WTC11 (cell line): ENCODE results near the gene NOL4L. TPM values are rescaled to one million over a fixed set of nuclear protein-coding genes. Genes with fewer than 3 reads are reported as not detected.

ENCODE experiments used
- ATAC-seq: fragments of 200-7000 bp; cut with Tn5 transposase; 2 replicates; pipeline ENCODE4 v1.10.0; 2021; ENCODE audit warnings: mild to moderate bottlenecking, moderate library complexity
- CTCF ChIA-PET: fragments of 300-600 bp; sonication (Branson Sonifier 250); formaldehyde crosslinking; loops from one replicate; lab custom pipeline; 2021; ENCODE audit warnings: antibody characterized with exemption; lab: Charles Lee
- POLR2A ChIA-PET: fragments of 350-600 bp; sonication (Branson Sonifier 250); formaldehyde crosslinking; loops from one replicate; lab custom pipeline; 2021; ENCODE audit warnings: antibody characterized with exemption; lab: Charles Lee
- DNase-seq: peaks from one replicate; pipeline ENCODE4 v3.0.0; 2021; ENCODE audit warnings: low spot score
- H3K27ac Mint-ChIP-seq: 2 replicates; pipeline ENCODE4 v1.8.0; 2021; ENCODE audit warnings: mixed read lengths
- H3K27me3 Mint-ChIP-seq: 2 replicates; pipeline ENCODE4 v1.8.0; 2021; ENCODE audit warnings: low read depth, mild to moderate bottlenecking, moderate library complexity, mixed read lengths
- H3K36me3 Mint-ChIP-seq: 2 replicates; pipeline ENCODE4 v1.8.0; 2021; ENCODE audit warnings: mixed read lengths
- H3K4me1 Mint-ChIP-seq: 2 replicates; pipeline ENCODE4 v1.8.0; 2022; ENCODE audit warnings: mixed read lengths
- H3K4me3 Mint-ChIP-seq: 2 replicates; pipeline ENCODE4 v1.8.0; 2021; ENCODE audit warnings: mild to moderate bottlenecking, moderate library complexity, mixed read lengths
- H3K9me3 Mint-ChIP-seq: 2 replicates; pipeline ENCODE4 v1.8.0; 2021; ENCODE audit warnings: mixed read lengths
- ATF1 ChIP-seq: sonication (generic); formaldehyde crosslinking; IDR thresholded peaks from 2 replicates; pipeline ENCODE4 v1.8.1; 2023; ENCODE audit warnings: mild to moderate bottlenecking, moderate library complexity, missing genetic modification reagents
- CREB1 ChIP-seq: sonication (generic); formaldehyde crosslinking; IDR thresholded peaks from 2 replicates; pipeline ENCODE4 v1.8.0; 2023; ENCODE audit warnings: mild to moderate bottlenecking, missing genetic modification reagents
- ESRRA ChIP-seq: sonication (generic); formaldehyde crosslinking; IDR thresholded peaks from 2 replicates; pipeline ENCODE4 v1.8.1; 2022; ENCODE audit warnings: mild to moderate bottlenecking, missing genetic modification reagents, borderline replicate concordance
- PRRX2 ChIP-seq: fragments of 250-450 bp; sonication (Bioruptor Pico); IDR thresholded peaks from 2 replicates; pipeline ENCODE4 v1.8.0; 2021; ENCODE audit warnings: mild to moderate bottlenecking
- SP1 ChIP-seq: sonication (generic); formaldehyde crosslinking; conservative IDR thresholded peaks from 2 replicates; pipeline ENCODE4 v1.8.1; 2022; ENCODE audit warnings: missing genetic modification reagents
- ZBTB21 ChIP-seq: sonication (generic); formaldehyde crosslinking; IDR thresholded peaks from 2 replicates; pipeline ENCODE4 v1.8.1; 2023; ENCODE audit warnings: mild to moderate bottlenecking, missing genetic modification reagents, borderline replicate concordance
- ZNF416 ChIP-seq: fragments of 250-450 bp; sonication (Bioruptor Pico); IDR thresholded peaks from 2 replicates; pipeline ENCODE4 v1.9.0; 2021; ENCODE audit warnings: mild to moderate bottlenecking, inconsistent platforms
- total RNA-seq: library from RNA; stranded (reverse); gene quantifications from 3 replicates; pipeline ENCODE4 v1.2.3, GENCODE V29; 2021
- TF ChIP-seq, protein P1 (sequence below): sonication (generic); formaldehyde crosslinking; IDR thresholded peaks from 2 replicates; pipeline ENCODE4 v1.8.1; 2022; ENCODE audit warnings: low read depth, mild to moderate bottlenecking, moderate library complexity, missing genetic modification reagents, borderline replicate concordance
- TF ChIP-seq, protein P2 (sequence below): sonication (generic); formaldehyde crosslinking; IDR thresholded peaks from 2 replicates; pipeline ENCODE4 v1.8.1; 2023; ENCODE audit warnings: mild to moderate bottlenecking, missing genetic modification reagents, moderate library complexity
- TF ChIP-seq, protein P3 (sequence below): fragments of 250-450 bp; sonication (Bioruptor Pico); IDR thresholded peaks from 2 replicates; pipeline ENCODE4 v1.9.0; 2021; ENCODE audit warnings: mild to moderate bottlenecking
- TF ChIP-seq, protein P4 (sequence below): sonication (generic); formaldehyde crosslinking; IDR thresholded peaks from 2 replicates; pipeline ENCODE4 v1.8.0; 2023; ENCODE audit warnings: missing genetic modification reagents, mild to moderate bottlenecking, borderline replicate concordance
- TF ChIP-seq, protein P5 (sequence below): sonication (generic); formaldehyde crosslinking; IDR thresholded peaks from 2 replicates; pipeline ENCODE4 v1.8.0; 2022; ENCODE audit warnings: mild to moderate bottlenecking, missing genetic modification reagents

The NOL4L gene
- total RNA-seq, 1 experiment from 2014 or later, result 29.0 TPM

DNA sequence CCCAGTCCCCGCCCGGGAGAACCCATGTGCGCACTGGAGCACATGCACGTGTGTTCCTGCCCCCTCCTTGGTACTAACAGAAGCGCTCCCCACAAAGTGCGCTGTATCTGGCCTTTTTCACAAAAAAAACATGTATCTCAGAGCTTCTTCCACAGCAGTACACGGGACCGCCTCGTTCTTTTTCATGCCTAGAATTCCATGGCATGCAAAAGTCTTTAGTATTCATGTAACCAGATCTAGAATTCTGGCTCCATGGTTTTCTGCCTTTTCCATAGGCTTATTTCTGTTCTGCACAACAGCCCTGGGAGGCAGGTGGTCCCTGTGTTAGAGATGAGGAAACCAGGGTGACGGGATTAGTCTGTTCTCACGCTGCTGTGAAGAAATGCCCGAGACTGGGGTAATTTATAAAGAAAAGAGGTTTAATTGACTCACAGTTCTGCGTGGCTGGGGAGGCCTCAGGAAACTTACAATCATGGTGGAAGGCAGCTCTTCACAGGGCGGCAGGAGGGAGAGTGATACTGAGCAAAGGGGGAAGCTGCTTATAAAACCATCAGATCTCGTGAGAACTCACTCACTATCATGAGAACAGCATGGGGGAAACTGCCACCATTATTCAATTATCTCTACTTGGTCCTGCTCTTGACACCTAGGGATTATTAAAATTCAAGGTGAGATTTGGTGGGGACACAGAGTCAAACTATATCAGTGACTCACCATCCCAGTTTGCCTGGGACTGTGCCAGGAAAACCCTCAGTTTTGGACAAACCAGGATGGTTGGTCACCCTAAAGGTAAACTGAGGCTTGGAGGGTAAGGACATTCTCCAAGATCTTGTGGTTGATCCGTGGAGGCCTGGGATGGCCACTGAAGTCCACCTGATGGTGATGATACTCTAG lies 47.6 kb upstream of the NOL4L start:
- Mint-ChIP-seq H3K4me3 (no peak overlapping the region), H3K9me3 (no peaks in the 10 kb centered on the region), H3K4me1 (peaks cover 26% of the 10 kb centered on the region), H3K27ac (no peak overlapping the region), H3K27me3 (peaks cover 2% of the 10 kb centered on the region; the same call in 1 of the 2 replicates), H3K36me3 (no peaks in the 10 kb centered on the region)
- TF ChIP-seq, protein P1, sequence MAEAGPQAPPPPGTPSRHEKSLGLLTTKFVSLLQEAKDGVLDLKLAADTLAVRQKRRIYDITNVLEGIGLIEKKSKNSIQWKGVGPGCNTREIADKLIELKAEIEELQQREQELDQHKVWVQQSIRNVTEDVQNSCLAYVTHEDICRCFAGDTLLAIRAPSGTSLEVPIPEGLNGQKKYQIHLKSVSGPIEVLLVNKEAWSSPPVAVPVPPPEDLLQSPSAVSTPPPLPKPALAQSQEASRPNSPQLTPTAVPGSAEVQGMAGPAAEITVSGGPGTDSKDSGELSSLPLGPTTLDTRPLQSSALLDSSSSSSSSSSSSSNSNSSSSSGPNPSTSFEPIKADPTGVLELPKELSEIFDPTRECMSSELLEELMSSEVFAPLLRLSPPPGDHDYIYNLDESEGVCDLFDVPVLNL (CRISPR knock-in tag), result no peak
- TF ChIP-seq, protein P2, sequence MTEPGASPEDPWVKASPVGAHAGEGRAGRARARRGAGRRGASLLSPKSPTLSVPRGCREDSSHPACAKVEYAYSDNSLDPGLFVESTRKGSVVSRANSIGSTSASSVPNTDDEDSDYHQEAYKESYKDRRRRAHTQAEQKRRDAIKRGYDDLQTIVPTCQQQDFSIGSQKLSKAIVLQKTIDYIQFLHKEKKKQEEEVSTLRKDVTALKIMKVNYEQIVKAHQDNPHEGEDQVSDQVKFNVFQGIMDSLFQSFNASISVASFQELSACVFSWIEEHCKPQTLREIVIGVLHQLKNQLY, result no peak
- TF ChIP-seq, protein P3, sequence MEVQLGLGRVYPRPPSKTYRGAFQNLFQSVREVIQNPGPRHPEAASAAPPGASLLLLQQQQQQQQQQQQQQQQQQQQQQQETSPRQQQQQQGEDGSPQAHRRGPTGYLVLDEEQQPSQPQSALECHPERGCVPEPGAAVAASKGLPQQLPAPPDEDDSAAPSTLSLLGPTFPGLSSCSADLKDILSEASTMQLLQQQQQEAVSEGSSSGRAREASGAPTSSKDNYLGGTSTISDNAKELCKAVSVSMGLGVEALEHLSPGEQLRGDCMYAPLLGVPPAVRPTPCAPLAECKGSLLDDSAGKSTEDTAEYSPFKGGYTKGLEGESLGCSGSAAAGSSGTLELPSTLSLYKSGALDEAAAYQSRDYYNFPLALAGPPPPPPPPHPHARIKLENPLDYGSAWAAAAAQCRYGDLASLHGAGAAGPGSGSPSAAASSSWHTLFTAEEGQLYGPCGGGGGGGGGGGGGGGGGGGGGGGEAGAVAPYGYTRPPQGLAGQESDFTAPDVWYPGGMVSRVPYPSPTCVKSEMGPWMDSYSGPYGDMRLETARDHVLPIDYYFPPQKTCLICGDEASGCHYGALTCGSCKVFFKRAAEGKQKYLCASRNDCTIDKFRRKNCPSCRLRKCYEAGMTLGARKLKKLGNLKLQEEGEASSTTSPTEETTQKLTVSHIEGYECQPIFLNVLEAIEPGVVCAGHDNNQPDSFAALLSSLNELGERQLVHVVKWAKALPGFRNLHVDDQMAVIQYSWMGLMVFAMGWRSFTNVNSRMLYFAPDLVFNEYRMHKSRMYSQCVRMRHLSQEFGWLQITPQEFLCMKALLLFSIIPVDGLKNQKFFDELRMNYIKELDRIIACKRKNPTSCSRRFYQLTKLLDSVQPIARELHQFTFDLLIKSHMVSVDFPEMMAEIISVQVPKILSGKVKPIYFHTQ (CRISPR knock-in tag), result no peak
- TF ChIP-seq ZBTB21, result no peak
- TF ChIP-seq, protein P4, sequence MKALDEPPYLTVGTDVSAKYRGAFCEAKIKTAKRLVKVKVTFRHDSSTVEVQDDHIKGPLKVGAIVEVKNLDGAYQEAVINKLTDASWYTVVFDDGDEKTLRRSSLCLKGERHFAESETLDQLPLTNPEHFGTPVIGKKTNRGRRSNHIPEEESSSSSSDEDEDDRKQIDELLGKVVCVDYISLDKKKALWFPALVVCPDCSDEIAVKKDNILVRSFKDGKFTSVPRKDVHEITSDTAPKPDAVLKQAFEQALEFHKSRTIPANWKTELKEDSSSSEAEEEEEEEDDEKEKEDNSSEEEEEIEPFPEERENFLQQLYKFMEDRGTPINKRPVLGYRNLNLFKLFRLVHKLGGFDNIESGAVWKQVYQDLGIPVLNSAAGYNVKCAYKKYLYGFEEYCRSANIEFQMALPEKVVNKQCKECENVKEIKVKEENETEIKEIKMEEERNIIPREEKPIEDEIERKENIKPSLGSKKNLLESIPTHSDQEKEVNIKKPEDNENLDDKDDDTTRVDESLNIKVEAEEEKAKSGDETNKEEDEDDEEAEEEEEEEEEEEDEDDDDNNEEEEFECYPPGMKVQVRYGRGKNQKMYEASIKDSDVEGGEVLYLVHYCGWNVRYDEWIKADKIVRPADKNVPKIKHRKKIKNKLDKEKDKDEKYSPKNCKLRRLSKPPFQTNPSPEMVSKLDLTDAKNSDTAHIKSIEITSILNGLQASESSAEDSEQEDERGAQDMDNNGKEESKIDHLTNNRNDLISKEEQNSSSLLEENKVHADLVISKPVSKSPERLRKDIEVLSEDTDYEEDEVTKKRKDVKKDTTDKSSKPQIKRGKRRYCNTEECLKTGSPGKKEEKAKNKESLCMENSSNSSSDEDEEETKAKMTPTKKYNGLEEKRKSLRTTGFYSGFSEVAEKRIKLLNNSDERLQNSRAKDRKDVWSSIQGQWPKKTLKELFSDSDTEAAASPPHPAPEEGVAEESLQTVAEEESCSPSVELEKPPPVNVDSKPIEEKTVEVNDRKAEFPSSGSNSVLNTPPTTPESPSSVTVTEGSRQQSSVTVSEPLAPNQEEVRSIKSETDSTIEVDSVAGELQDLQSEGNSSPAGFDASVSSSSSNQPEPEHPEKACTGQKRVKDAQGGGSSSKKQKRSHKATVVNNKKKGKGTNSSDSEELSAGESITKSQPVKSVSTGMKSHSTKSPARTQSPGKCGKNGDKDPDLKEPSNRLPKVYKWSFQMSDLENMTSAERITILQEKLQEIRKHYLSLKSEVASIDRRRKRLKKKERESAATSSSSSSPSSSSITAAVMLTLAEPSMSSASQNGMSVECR (CRISPR knock-in tag), result no peak
- no peak for TF ChIP-seq CREB1 (CRISPR knock-in tag)
- no peak for TF ChIP-seq ATF1 (CRISPR knock-in tag)
- TF ChIP-seq ESRRA (CRISPR knock-in tag), result no peak
- no peak for TF ChIP-seq PRRX2
- no peak for TF ChIP-seq ZNF416 (CRISPR knock-in tag)
- no peak for TF ChIP-seq SP1 (CRISPR knock-in tag)
- CTCF ChIA-PET, result interaction anchor here (0.5 to 1.5 kb wide), 4 partner anchors 15 to 1075 kb away, joined by 3 to 4 read pairs (median 3); no protein-coding TSS in a partner anchor
- DNase-seq (no peak), ATAC-seq (no peak)
- POLR2A ChIA-PET, result no interaction called here

DNA sequence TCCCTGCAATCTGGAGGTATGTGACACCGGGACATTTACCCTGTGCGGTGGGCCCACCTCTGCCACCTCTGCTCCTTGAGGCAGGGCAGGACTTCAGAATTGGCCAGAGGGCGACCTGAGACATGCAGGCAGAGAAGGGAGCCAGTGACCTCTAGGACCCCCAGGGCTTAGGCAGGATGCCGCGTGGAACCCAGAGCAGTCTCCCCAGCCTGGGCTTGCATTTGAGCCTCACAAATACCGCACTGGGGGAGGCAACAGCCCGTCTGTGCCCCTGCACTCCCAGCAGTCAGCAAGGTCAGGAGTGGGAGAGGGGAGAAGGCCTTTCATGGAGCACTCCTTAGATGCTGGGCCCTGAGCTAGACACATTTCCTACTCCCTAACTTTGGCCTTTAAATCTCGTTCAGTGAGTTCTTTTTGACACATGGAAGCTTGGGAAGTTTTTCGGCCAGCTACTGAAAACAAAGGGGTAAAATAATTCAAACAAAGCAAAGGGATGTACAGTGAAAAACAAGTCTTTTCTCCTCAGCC lies 46.9 kb upstream of the NOL4L start:
- Mint-ChIP-seq H3K36me3 (no peaks in the 10 kb centered on the region), H3K4me3 (no peak overlapping the region), H3K4me1 (peaks cover 29% of the 10 kb centered on the region), H3K9me3 (no peaks in the 10 kb centered on the region), H3K27ac (no peak overlapping the region), H3K27me3 (peaks cover 2% of the 10 kb centered on the region; the same call in 1 of the 2 replicates)
- ChIA-PET CTCF (interaction anchor here (0.6 to 1.5 kb wide), 6 partner anchors 16 to 176 kb away, joined by 3 to 4 read pairs (median 3); no protein-coding TSS in a partner anchor), POLR2A (no interaction called here)
- TF ChIP-seq, protein P2, result no peak
- TF ChIP-seq, protein P5, sequence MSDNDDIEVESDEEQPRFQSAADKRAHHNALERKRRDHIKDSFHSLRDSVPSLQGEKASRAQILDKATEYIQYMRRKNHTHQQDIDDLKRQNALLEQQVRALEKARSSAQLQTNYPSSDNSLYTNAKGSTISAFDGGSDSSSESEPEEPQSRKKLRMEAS (CRISPR knock-in tag), result peak; percentile 27; the same call in 1 of the 2 replicates
- peak; percentile 48 for ATAC-seq
- DNase-seq, result no peak
